ENCODE results near the gene ACTR2. TPM values are rescaled to one million over a fixed set of nuclear protein-coding genes. Genes with fewer than 3 reads are reported as not detected.

ACTR2 gene
- total RNA-seq, 1 donor: 115 TPM

- DNase-seq (ENCODE audit: low read depth): no peak
- TF ChIP-seq CTCF (IDR thresholded peaks at IDR 0.05; ENCODE audit: insufficient read depth, low read depth, low read length): no peak
- no peak overlapping the region for H3K4me3 ChIP-seq (ENCODE audit: low read depth, low read length)
Measured at GRCh38 chr2:65305934-65306333, 78.3 kb downstream of the ACTR2 start.

- H3K4me3 ChIP-seq (ENCODE audit: low read depth, low read length): no peak overlapping the region
- TF ChIP-seq CTCF (IDR thresholded peaks at IDR 0.05; ENCODE audit: insufficient read depth, low read depth, low read length): no peak
- no peak for DNase-seq (ENCODE audit: low read depth)
Measured at GRCh38 chr2:65309699-65310098, 82.1 kb downstream of the ACTR2 start.

GRCh38 chr2:65311049-65311448 lies 83.4 kb downstream of the ACTR2 start:
- no peak for DNase-seq (ENCODE audit: low read depth)
- H3K4me3 ChIP-seq (ENCODE audit: low read depth, low read length): no peak overlapping the region
- TF ChIP-seq CTCF (IDR thresholded peaks at IDR 0.05; ENCODE audit: insufficient read depth, low read depth, low read length): no peak

- TF ChIP-seq CTCF (IDR thresholded peaks at IDR 0.05; ENCODE audit: insufficient read depth, low read depth, low read length): no peak
- no peak overlapping the region for H3K4me3 ChIP-seq (ENCODE audit: low read depth, low read length)
- no peak for DNase-seq (ENCODE audit: low read depth)
Measured at GRCh38 chr2:65311596-65311995, 84.0 kb downstream of the ACTR2 start.

GRCh38 chr2:65313126-65313953 lies 85.7 kb downstream of the ACTR2 start:
- no peak overlapping the region for H3K4me3 ChIP-seq (ENCODE audit: low read depth, low read length)
- no peak for DNase-seq (ENCODE audit: low read depth)
- TF ChIP-seq CTCF (IDR thresholded peaks at IDR 0.05; ENCODE audit: insufficient read depth, low read depth, low read length): no peak

GRCh38 chr2:65313954-65314256 lies 86.3 kb downstream of the ACTR2 start:
- H3K4me3 ChIP-seq (ENCODE audit: low read depth, low read length): no peak overlapping the region
- TF ChIP-seq CTCF (IDR thresholded peaks at IDR 0.05; ENCODE audit: insufficient read depth, low read depth, low read length): no peak
- no peak for DNase-seq (ENCODE audit: low read depth)

Measured in fibroblast of villous mesenchyme (primary cell).